Erythroblast (primary cell): Measurements from ENCODE around the gene ZNF668.

Source experiments
- GATA1 ChIP-seq: IDR thresholded peaks from 2 replicates; pipeline ENCODE4 v1.6.1; 2011; ENCODE audit warnings: low read depth, mild to moderate bottlenecking, control low read depth, low read length, moderate library complexity
- POLR2A ChIP-seq: IDR thresholded peaks from 2 replicates; pipeline ENCODE4 v1.6.1; 2011; ENCODE audit warnings: mild to moderate bottlenecking, low read length

DNA sequence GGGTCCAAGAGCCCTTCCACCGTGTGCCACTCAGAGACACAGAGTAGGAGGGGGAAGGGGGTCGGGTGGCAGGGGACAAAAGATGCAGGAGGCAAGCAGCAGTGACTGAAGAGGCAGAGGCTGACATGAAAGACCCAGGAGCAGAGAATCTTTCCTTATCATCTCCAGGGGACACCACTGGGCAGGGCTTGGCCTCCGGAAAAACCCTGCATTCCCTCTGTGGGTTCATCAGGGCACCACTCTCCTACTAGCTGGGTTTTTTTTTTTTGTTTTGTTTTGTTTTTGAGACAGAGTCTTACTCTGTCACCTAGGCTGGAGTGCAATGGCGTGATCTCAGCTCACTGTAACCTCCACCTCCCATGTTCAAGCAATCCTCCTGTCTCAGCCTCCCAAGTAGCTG is 42.8 kb downstream of the ZNF668 start:
- TF ChIP-seq POLR2A (no peak), GATA1 (no peak)
